GM18526 (cell line): ENCODE measurements around the gene ARMH2.

ENCODE experiments used
- POLR2A ChIP-seq: IDR thresholded peaks from 3 replicates; pipeline ENCODE4 v1.6.1; 2011; ENCODE audit not compliant: insufficient read length; ENCODE audit errors: extremely low read depth

Gene ARMH2

DNA sequence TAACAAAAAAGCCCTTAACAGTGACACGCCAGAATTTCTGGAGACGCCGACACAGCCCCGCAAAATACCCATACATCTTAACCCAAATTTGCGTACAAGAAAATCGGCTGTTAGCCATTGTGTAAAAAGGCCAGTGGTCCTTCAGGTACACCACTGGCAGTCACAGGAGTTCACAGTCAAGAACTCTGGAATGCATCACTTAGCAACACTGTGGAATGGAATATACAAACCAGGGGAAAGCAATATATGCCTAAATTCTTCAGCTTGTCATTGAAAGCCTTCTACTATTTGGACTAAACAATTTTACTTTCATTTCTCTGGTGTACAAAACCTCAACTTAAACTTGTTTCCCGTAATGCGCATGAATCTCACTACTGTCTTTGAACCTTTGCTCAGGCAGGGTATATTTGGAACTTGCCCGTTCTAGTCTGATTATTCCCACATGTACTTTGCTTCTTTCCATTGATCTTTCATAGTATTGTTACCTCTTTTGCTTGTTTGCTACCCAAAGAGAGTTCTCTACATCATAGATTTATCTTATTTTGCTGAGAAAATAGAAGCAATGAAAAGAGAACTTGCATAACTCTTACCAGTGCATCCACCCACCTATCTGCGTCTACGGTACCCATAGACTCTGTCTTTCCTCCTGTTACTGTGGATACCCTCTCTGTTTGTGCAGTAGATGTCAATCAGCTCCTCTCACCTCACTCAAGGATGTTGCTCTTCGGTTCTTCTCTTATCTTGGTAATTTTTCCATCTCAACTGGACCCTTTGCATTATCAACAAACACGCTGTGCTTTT, at the start of gene ARMH2:
TSS of gene ARMH2 (minus strand) at position 178 of the 801 bp plus-strand sequence. CDS start at position 118, 60 bp downstream.
- no peak for TF ChIP-seq POLR2A

DNA sequence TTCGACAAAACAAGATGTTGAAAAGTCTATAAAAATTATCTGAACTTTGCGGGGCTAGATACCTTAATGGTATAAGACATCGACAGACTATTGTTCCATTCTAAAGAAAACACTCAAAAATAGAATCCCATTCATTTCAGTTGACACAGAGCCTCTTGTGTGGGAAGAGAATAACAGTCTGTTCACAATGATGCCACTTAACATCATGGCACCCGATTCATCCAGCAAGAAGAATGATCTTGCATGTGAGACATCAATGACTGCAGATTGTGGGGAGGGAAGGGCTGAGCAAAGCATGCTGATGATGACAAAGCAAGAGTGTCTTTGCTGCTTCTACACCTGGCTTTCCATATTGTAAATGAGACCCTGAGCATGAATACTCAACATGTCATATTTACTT, 49.7 kb upstream of the ARMH2 start:
- no peak for TF ChIP-seq POLR2A

- TF ChIP-seq POLR2A: no peak
Measured at GRCh38 chr6:24847402-24847801, 48.7 kb upstream of the ARMH2 start.

GRCh38 chr6:24845578-24845977, 46.9 kb upstream of the ARMH2 start:
- no peak for TF ChIP-seq POLR2A

GRCh38 chr6:24844903-24845302, 46.2 kb upstream of the ARMH2 start:
- no peak for TF ChIP-seq POLR2A

- TF ChIP-seq POLR2A: no peak
Measured at GRCh38 chr6:24844061-24844460, 45.3 kb upstream of the ARMH2 start.

- no peak for TF ChIP-seq POLR2A
Measured at GRCh38 chr6:24840187-24840586, 41.5 kb upstream of the ARMH2 start.

GRCh38 chr6:24838994-24839393, 40.3 kb upstream of the ARMH2 start:
- TF ChIP-seq POLR2A: no peak

DNA sequence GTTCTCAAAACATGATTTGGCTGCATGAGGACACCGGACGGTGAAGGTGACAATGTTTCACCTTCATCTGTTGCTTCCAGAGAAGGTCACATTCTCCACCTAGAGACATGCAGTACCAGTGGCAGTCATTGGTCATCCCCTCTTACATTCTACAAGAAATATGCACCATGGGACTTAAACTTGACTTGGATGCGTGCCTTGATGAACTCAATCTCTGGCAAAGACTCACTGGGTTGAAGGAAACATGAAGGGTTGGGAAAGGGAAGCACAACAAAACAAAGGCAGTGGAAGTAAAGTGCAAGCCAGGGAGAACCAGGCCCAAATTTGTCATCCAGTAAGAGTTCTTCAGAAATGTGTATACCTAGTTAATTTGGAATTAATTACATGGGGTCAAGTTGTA, 39.4 kb upstream of the ARMH2 start:
- no peak for TF ChIP-seq POLR2A

GRCh38 chr6:24836109-24836508, 37.4 kb upstream of the ARMH2 start:
- no peak for TF ChIP-seq POLR2A

- no peak for TF ChIP-seq POLR2A
Measured at GRCh38 chr6:24833711-24834386, 35.1 kb upstream of the ARMH2 start.

DNA sequence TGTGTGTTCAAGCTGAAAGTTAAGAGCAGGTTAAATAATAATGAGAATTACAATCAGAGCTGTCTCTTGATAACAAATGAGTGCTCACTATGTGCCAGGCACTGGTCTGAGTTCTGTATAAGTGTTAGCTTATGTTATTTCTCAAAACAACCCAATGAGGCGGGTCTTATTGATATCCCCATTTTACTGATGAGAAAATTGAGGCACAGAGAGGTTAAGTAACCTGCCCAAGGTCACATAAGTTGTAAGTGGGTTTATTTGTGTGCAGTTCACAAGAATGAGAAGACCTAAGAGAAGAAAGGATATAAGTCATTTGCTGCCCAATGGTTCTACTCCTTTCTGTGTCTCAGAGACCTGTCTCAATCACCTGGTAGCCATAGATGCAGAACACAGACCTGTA, 34.1 kb upstream of the ARMH2 start:
- no peak for TF ChIP-seq POLR2A

DNA sequence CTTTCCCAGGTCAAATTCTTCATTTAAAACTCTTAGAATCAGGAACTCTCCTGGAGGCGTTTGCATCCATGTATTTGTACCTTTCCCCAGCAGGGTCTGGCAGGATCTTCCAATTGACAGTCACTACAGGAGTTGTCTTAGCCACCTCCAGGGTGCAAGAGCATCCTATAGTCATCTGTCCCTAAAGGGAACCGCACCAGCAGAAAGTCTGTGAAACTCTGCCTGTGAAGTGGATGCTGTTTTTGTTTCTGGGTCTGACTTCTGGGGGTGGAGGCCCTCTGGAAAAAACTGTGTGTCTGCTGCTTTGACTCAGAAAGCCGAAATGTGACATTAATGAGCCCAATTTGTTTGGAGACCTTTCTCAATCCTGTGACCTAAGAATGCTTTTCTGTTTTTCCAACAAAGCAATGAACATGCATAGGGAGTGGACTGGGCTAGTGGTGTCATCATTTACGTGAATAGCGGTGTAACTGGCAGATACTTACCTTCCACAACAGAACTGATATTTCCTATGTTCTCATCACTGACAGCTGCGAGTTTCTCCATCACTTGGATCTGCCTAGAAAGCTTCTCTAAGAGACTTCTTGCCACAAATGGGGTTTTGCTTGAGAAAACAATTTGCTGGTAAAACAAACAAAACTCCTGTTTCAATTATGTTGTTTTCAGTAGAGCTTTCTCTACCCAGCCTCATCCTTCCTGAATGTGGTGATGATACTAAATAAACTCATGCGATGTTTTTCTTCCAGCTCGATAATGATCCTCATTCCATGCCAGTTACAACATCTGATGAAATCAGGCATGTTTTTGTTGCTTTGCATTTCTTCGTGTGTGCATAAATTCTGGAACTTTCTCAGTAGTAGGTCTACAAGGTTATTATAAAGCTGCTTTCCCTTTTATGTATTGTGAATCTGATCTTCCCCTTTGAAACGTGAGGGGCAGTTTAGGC, 33.3 kb upstream of the ARMH2 start:
- no peak for TF ChIP-seq POLR2A

- no peak for TF ChIP-seq POLR2A
Measured at GRCh38 chr6:24829657-24830056, 30.9 kb upstream of the ARMH2 start.

DNA sequence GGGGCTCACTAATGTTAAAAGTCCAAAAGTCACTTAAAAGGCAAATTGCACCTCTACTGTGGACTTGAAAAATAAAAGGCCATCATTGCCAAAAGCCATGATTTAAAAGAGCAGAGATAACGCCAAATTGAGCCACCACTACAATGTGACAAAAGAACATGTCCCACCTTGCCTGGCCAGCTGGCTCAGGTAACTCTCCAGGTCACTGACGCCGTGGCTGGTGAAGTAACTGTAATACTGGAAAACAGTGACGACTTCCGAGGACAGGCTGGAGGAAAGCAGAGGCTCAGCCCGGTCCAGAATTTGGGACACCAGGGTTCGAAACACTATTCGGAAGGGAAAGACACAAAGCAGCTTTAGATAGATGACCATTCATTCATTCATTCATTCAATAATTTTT, 29.3 kb upstream of the ARMH2 start:
- TF ChIP-seq POLR2A: no peak
